Esophagus muscularis mucosa (tissue), 4 donors: ENCODE data around the gene HNRNPLL.

Experiments
- CTCF ChIP-seq, 3 experiments: fragments of 200-600 bp in 2 of 3; fragments of 450-650 bp in 1 of 3; sonication (generic) in 2 of 3; IDR thresholded peaks; one replicate each; pipeline ENCODE4 v1.5.1; 2017 to 2019; ENCODE audit warnings: antibody characterized with exemption in 3 of 3, mild to moderate bottlenecking in 2 of 3, moderate library complexity in 1 of 3
- EP300 ChIP-seq: sonication (generic); formaldehyde crosslinking; IDR thresholded peaks from one replicate; pipeline ENCODE4 v1.6.1; 2017; ENCODE audit warnings: antibody characterized with exemption
- POLR2A ChIP-seq: fragments of 450-650 bp; IDR thresholded peaks from one replicate; pipeline ENCODE4 v1.6.1; 2017; ENCODE audit warnings: antibody characterized with exemption, moderate library complexity, mild to moderate bottlenecking, low read depth

GRCh38 chr2:38633895-38634294, 31.2 kb upstream of the HNRNPLL start:
- TF ChIP-seq POLR2A (no peak), CTCF (IDR thresholded peaks at IDR 0.05) (no peak), EP300 (no peak)
